GM18505 (cell line): ENCODE measurements around the gene RAB11FIP5.
A peak's percentile ranks its signal among the peaks of the same experiment; 100 is the strongest.

Experiments
- ATAC-seq: cut with Tn5 transposase; IDR thresholded peaks from one replicate; pipeline ENCODE4 v1.9.1; 2021; ENCODE audit not compliant: unreplicated experiment
- POLR2A ChIP-seq: IDR thresholded peaks from 4 replicates; pipeline ENCODE4 v1.6.1; 2011; ENCODE audit warnings: borderline replicate concordance; ENCODE audit not compliant: insufficient read depth, insufficient read length; ENCODE audit errors: extremely low read depth

RAB11FIP5 gene

GRCh38 chr2:73117441-73117840 is 4.7 kb upstream of the RAB11FIP5 start:
- TF ChIP-seq POLR2A, result no peak
- no peak for ATAC-seq

GRCh38 chr2:73116182-73116960 is 3.6 kb upstream of the RAB11FIP5 start:
- no peak for TF ChIP-seq POLR2A
- ATAC-seq, result no peak

GRCh38 chr2:73114273-73114867 is 1.6 kb upstream of the RAB11FIP5 start:
- no peak for ATAC-seq
- TF ChIP-seq POLR2A, result no peak

GRCh38 chr2:73112026-73112912 is 479 bp downstream of the RAB11FIP5 start:
- peak; percentile 28 for ATAC-seq

GRCh38 chr2:73111073-73112025 is 1.4 kb downstream of the RAB11FIP5 start:
- ATAC-seq, result no peak
- TF ChIP-seq POLR2A, result no peak

More at GRCh38 chr2:73112026-73112912, 479 bp downstream of the RAB11FIP5 start:
- TF ChIP-seq POLR2A, result no peak

DNA sequence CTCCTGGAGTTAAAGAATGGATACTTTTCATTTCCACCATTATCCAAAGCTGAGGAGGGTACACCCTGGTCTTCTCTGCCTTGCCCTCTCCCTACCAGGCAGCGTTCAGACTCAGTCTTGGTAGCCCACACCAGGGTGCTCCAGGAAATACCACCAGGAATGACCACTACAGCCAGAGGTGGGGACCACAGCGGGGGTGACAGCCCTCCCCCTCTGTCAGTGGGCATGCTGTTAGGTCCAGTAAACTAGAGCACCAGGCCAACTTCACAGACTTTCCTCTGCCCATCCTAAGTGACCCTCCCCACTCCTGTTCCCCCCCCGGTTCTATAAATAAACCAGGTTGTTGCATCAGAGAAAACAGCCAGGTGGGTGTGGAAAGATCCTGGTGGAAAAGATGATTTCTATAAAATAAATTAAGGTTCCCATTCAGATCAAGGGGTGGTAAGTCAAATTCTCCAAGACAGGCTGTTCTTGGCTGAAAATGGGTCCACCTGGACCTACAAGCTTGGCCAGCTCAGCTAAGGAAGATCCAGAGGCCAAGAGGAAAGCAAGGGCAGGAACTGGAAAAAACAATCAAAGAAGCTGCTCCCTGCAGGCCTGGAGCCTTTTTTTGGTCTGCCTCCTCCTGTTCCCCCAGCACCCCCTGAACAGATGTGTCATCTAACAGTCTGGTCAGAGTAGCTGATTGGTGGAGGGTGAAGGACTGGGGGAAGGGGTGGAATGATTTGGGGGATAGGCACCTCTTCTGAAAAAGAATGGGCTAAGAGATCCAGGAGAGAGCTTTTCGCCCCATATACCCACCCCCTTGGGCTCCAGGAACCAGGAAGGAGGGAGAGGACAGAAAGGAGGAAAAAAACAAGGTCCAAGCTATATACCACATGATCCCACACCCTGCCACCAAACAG is 2.3 kb downstream of the RAB11FIP5 start:
- TF ChIP-seq POLR2A, result no peak
- no peak for ATAC-seq

DNA sequence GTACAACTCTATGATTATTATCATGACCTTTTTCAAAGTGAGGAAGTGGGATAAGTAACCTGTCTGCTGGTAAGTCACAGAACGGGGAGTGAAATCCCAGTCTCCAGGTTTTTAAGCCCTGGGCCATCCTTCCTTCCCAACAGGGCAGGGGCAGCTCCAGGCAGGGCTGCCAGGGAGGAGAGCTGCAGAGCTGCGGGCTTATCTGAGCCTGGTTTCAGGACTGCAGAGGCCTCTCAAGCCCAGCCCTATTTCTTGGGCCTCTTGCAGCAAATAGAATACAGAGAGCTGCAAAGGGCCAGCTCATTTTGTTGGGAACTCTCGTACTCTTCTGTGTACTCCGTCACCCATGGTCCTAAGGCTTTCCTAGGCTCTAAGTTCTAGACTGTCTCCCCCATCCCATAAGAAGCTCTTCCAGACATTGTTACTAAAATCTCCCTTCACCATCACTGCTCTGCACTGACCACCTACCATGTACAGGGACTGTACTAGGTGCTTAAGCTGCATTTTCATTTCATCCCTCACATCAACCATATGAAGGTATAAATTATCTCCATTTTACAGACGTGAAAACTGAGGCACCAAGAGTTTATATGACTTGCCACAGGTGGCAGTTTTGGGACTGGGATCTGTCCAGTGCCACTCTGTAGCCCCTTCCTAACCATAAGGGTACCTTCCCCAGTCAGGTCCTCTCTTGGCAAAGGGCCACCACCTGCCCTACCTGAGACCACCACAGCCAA is 3.1 kb downstream of the RAB11FIP5 start:
- ATAC-seq, result no peak
- TF ChIP-seq POLR2A, result no peak

DNA sequence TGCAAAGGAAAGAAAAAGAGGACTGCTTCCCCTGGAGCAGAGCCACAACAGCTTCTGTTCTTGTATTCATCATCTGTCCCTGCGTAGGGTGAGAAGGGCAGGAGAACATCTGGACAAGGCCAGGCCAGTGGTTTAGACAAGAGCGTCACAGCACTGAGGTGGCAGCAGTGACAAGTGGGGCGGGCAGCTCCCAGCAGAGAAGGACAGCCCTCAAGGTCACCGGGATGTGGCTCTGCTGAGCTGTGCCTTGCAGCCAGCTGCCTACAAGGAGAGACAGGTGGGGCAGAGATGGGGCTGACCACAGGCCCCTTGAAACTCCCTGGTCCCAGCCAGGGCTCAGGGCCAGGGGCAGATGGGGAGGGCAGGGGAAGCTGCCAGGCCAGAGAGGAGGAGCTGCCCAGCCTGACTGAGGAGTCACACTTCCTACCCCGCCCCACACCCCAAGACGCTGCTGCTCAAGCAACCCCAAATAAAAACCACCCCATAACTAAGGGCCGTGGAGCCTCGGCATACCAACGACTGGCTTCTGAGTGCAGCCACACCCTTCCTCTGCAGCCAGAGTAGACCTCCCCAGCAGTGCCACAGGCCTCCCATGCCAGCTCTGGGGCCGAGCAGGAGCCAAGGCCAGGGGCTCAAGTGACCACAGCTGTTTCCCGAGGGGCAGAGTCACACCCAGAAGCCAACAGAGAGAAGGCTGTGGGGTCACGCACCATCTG is 5.4 kb downstream of the RAB11FIP5 start:
- TF ChIP-seq POLR2A, result no peak

GRCh38 chr2:73106791-73107190 is 6.0 kb downstream of the RAB11FIP5 start:
- ATAC-seq, result no peak
- no peak for TF ChIP-seq POLR2A

More for the DNA sequence above, 5.4 kb downstream of the RAB11FIP5 start:
- ATAC-seq, result no peak

GRCh38 chr2:73105511-73105971 is 7.2 kb downstream of the RAB11FIP5 start:
- no peak for ATAC-seq
- no peak for TF ChIP-seq POLR2A
